H1 (cell line): ENCODE measurements around the gene KRTAP10-8. TPM values are rescaled to one million over a fixed set of nuclear protein-coding genes. Genes with fewer than 3 reads are reported as not detected.
"Not testable (repeated sequence)": the region's sequence is repeated elsewhere in the genome, so short reads cannot be mapped to it uniquely, and the experiment has no call there.

ENCODE experiments used
- CTCF ChIA-PET: fragments of 300-600 bp; sonication (Branson Sonifier 250); formaldehyde crosslinking; loops from one replicate; lab custom pipeline; 2021; ENCODE audit not compliant: partially characterized antibody; lab: Charles Lee
- POLR2A ChIA-PET: fragments of 300-600 bp; sonication (Branson Sonifier 250); formaldehyde crosslinking; loops from one replicate; lab custom pipeline; 2021; ENCODE audit warnings: inconsistent platforms; ENCODE audit not compliant: partially characterized antibody; lab: Charles Lee
- DNase-seq, 2 experiments: peaks; one replicate each; pipeline versions ENCODE4 v3.0.0 to v3.0.0-alpha.2; 2010 to 2022; ENCODE audit warnings: low spot score in 2 of 2, low read depth in 1 of 2, mixed read lengths in 1 of 2
- FAIRE-seq: peaks from 2 replicates; lab custom pipeline; 2011; peaks lifted over from hg19 to GRCh38; lab: Jason Lieb, UNC
- H2AFZ ChIP-seq: 2 replicates; pipeline ENCODE4 v1.8.1; 2012; ENCODE audit warnings: low read length, inconsistent platforms
- H2AK5ac ChIP-seq: 2 replicates; pipeline ENCODE4 v1.6.1; 2013; ENCODE audit warnings: low read depth, low read length
- H2BK120ac ChIP-seq: replicated peaks from 2 replicates; pipeline ENCODE3; 2013; ENCODE audit warnings: low read depth, low read length, inconsistent platforms
- H2BK12ac ChIP-seq: 2 replicates; pipeline ENCODE4 v1.6.1; 2013; ENCODE audit warnings: low read depth, low read length
- H2BK15ac ChIP-seq: 2 replicates; pipeline ENCODE4 v1.6.1; 2013; ENCODE audit warnings: low read length
- H2BK20ac ChIP-seq: 2 replicates; pipeline ENCODE4 v1.6.1; 2013; ENCODE audit warnings: low read length
- H2BK5ac ChIP-seq: 2 replicates; pipeline ENCODE4 v1.6.1; 2013; ENCODE audit warnings: low read depth, low read length
- H3K14ac ChIP-seq: 2 replicates; pipeline ENCODE4 v1.6.1; 2013; ENCODE audit warnings: inconsistent platforms; ENCODE audit not compliant: insufficient read length
- H3K18ac ChIP-seq: 2 replicates; pipeline ENCODE4 v1.6.1; 2013; ENCODE audit warnings: low read length; ENCODE audit errors: extremely low read depth
- H3K23ac ChIP-seq: 2 replicates; pipeline ENCODE4 v1.6.1; 2013; ENCODE audit warnings: inconsistent platforms; ENCODE audit not compliant: insufficient read length
- H3K23me2 ChIP-seq: 2 replicates; pipeline ENCODE4 v1.6.1; 2013; ENCODE audit warnings: low read depth, low read length
- H3K27ac ChIP-seq: 2 replicates; pipeline ENCODE4 v1.6.1; 2011; ENCODE audit warnings: low read depth, low read length, inconsistent platforms
- H3K27me3 ChIP-seq, 4 experiments: replicated peaks in 1 of 4; 1 replicate in 1 of 4; 2 replicates in 3 of 4; pipeline versions ENCODE4 v1.6.1 to v1.8.1; 2011 to 2013; ENCODE audit warnings: low read length in 3 of 4, mild to moderate bottlenecking in 3 of 4, inconsistent platforms in 2 of 4, mixed read lengths in 2 of 4, moderate library complexity in 1 of 4; ENCODE audit not compliant: control insufficient read depth in 3 of 4, insufficient read depth in 3 of 4; ENCODE audit errors: extremely low read depth in 1 of 4
- H3K36me3 ChIP-seq, 4 experiments: 2 replicates each; pipeline versions ENCODE4 v1.6.1 to v1.8.1; 2011 to 2013; ENCODE audit warnings: mild to moderate bottlenecking in 4 of 4, low read length in 3 of 4, moderate library complexity in 2 of 4, control low read depth in 1 of 4, inconsistent platforms in 1 of 4; ENCODE audit not compliant: insufficient read depth in 4 of 4, control insufficient read depth in 2 of 4
- H3K4ac ChIP-seq: replicated peaks from 2 replicates; pipeline ENCODE3; 2013; ENCODE audit warnings: low read length, low read depth, mixed read lengths, inconsistent platforms; ENCODE audit not compliant: insufficient read length
- H3K4me1 ChIP-seq, 4 experiments: replicated peaks in 1 of 4; 1 replicate in 1 of 4; 2 replicates in 3 of 4; pipeline versions ENCODE4 v1.6.1 to v1.8.1; 2011 to 2013; ENCODE audit warnings: low read length in 3 of 4, inconsistent platforms in 2 of 4, mixed read lengths in 1 of 4; ENCODE audit not compliant: insufficient read depth in 4 of 4, control insufficient read depth in 3 of 4
- H3K4me2 ChIP-seq, 2 experiments: 2 replicates each; pipeline versions ENCODE4 v1.6.1 to v1.8.1; 2011 to 2013; ENCODE audit warnings: low read depth in 2 of 2, low read length in 2 of 2, control low read depth in 1 of 2, inconsistent platforms in 1 of 2, mild to moderate bottlenecking in 1 of 2; ENCODE audit not compliant: insufficient read depth in 1 of 2
- H3K4me3 ChIP-seq, 4 experiments: fragments of 200-600, 300-600 bp in 1 of 4; sonication (generic), shearing (Covaris generic), sonication (Bioruptor Twin) in 1 of 4; 2 replicates each; pipeline versions ENCODE4 v1.5.1 to v1.8.1; 2011 to 2016; ENCODE audit warnings: low read length in 4 of 4, low read depth in 3 of 4, control low read depth in 2 of 4, inconsistent platforms in 2 of 4, mild to moderate bottlenecking in 2 of 4, mixed read lengths in 1 of 4, moderate library complexity in 1 of 4; ENCODE audit not compliant: insufficient read depth in 2 of 4; ENCODE audit errors: extremely low read depth in 1 of 4
- H3K56ac ChIP-seq: replicated peaks from 2 replicates; pipeline ENCODE3; 2013; ENCODE audit warnings: low read depth, mild to moderate bottlenecking, mixed read lengths, low read length, inconsistent platforms; ENCODE audit not compliant: insufficient read length
- H3K79me1 ChIP-seq: 2 replicates; pipeline ENCODE4 v1.6.1; 2013; ENCODE audit warnings: low read depth, low read length, control low read depth
- H3K79me2 ChIP-seq, 2 experiments: 2 replicates each; pipeline versions ENCODE4 v1.6.1 to v1.8.1; 2012 to 2013; ENCODE audit warnings: low read length in 2 of 2, mild to moderate bottlenecking in 2 of 2, inconsistent platforms in 1 of 2; ENCODE audit not compliant: insufficient read depth in 2 of 2, control insufficient read depth in 1 of 2
- H3K9ac ChIP-seq, 4 experiments: replicated peaks in 1 of 4; 1 replicate in 1 of 4; 2 replicates in 3 of 4; pipeline versions ENCODE4 v1.6.1 to v1.8.1; 2011 to 2013; ENCODE audit warnings: low read depth in 3 of 4, low read length in 3 of 4, control low read depth in 2 of 4, mild to moderate bottlenecking in 2 of 4, moderate library complexity in 2 of 4, inconsistent platforms in 1 of 4; ENCODE audit errors: extremely low read depth in 1 of 4
- H3K9me3 ChIP-seq, 2 experiments: 2 replicates each; pipeline versions ENCODE4 v1.6.1 to v1.8.1; 2012 to 2013; ENCODE audit warnings: mild to moderate bottlenecking in 2 of 2, moderate library complexity in 2 of 2, control low read depth in 1 of 2, inconsistent platforms in 1 of 2, low read depth in 1 of 2, low read length in 1 of 2, mixed read lengths in 1 of 2; ENCODE audit not compliant: insufficient read depth in 2 of 2
- H4K20me1 ChIP-seq, 2 experiments: replicated peaks in 1 of 2; 2 replicates each; pipeline versions ENCODE3 to v1.8.1; 2011 to 2013; ENCODE audit warnings: inconsistent platforms in 2 of 2, low read length in 2 of 2, mild to moderate bottlenecking in 1 of 2; ENCODE audit not compliant: insufficient read depth in 2 of 2, control insufficient read depth in 1 of 2
- H4K5ac ChIP-seq: 2 replicates; pipeline ENCODE4 v1.6.1; 2013; ENCODE audit warnings: low read length, low read depth, mixed read lengths, inconsistent platforms; ENCODE audit not compliant: insufficient read length
- H4K8ac ChIP-seq: 2 replicates; pipeline ENCODE4 v1.8.0; 2013; ENCODE audit warnings: mild to moderate bottlenecking, moderate library complexity, low read length, inconsistent platforms; ENCODE audit not compliant: insufficient read depth; ENCODE audit errors: extremely low read depth
- H4K91ac ChIP-seq: replicated peaks from 2 replicates; pipeline ENCODE3; 2013; ENCODE audit warnings: low read length, mixed read lengths, inconsistent platforms; ENCODE audit not compliant: insufficient read length
- WGBS, 2 experiments: shearing (Covaris generic) in 1 of 2; methylation state at CpG; one replicate each; pipeline versions ENCODE4 v1.1.6 to v1.1.7; 2013 to 2015; ENCODE audit warnings: low lambda C conversion rate in 2 of 2, mixed read lengths in 2 of 2, inconsistent platforms in 1 of 2, low coverage in 1 of 2, missing lambda C conversion rate in 1 of 2; ENCODE audit not compliant: insufficient replicate concordance in 2 of 2, insufficient coverage in 1 of 2, insufficient read length in 1 of 2; ENCODE audit errors: extremely low coverage in 1 of 2, missing lambda C conversion rate in 1 of 2; 5-methylcytosine and 5-hydroxymethylcytosine counted together
- polyA plus RNA-seq, 7 experiments: library from polyadenylated mRNA; depleted of rRNA in 3 of 7; stranded (reverse) in 5 of 7; unstranded in 2 of 7; fragments of >200 nt in 5 of 7; fragments of 200-250 nt in 2 of 7; gene quantifications; 1 replicate in 5 of 7; 2 replicates in 1 of 7; 4 replicates in 1 of 7; pipeline versions ENCODE4 v1.2.1 to v1.2.3, GENCODE V29; 2011 to 2013; ENCODE audit warnings: missing spikeins in 2 of 7, mixed read lengths in 2 of 7
- total RNA-seq: library from RNA; stranded (reverse); fragmentation: NEBNext Ultra II Directional; extraction: Animal tissue kit (Norgen Biotek cat#: 25700); gene quantifications from 2 replicates; pipeline ENCODE4 v1.2.1, GENCODE V29; 2021

KRTAP10-8 gene
- total and polyA plus RNA-seq, 2 of the 8 experiments (the other 6 are each of a cell fraction or from before 2014, with no cell fraction given): not detected

GRCh38 chr21:44590897-44591800 lies 20.7 kb upstream of the KRTAP10-8 start:
- H3K4ac ChIP-seq, H4K8ac ChIP-seq, H2AK5ac ChIP-seq, H2BK15ac ChIP-seq, H3K23me2 ChIP-seq, H3K36me3 ChIP-seq, H3K9me3 ChIP-seq, H3K79me1 ChIP-seq, H3K9ac ChIP-seq, H4K5ac ChIP-seq, H2BK5ac ChIP-seq, H3K18ac ChIP-seq, H3K14ac ChIP-seq, H3K4me2 ChIP-seq, H4K20me1 ChIP-seq, H3K56ac ChIP-seq, H3K23ac ChIP-seq, H3K4me3 ChIP-seq, H4K91ac ChIP-seq, H2AFZ ChIP-seq, POLR2A ChIA-PET, FAIRE-seq, H3K27ac ChIP-seq, H3K27me3 ChIP-seq, H2BK120ac ChIP-seq, H3K79me2 ChIP-seq, H2BK20ac ChIP-seq: not testable (repeated sequence)
- Histone ChIP-seq H2BK12ac (peak overlapping the region; percentile 27; the same call in 1 of the 2 replicates), H3K4me1 (peaks cover 2 to 15% (median 6%) of the 10 kb centered on the region in 4 experiments)
- CTCF ChIA-PET: interaction anchor here (1.6 kb wide), 1 partner anchor 168 kb away, joined by 4 read pairs; no protein-coding TSS in a partner anchor
- WGBS, 2 experiments: 88% methylated on average over 17 of the region's 19 CpGs; no CpG with 5 or more reads in 1 of the 2 experiments
- DNase-seq: peak in 1 of 2 experiments; percentile 46
